HepG2 (cell line): ENCODE measurements around the gene DHRS4L2. TPM values are rescaled to one million over a fixed set of nuclear protein-coding genes. Genes with fewer than 3 reads are reported as not detected.
A peak's percentile ranks its signal among the peaks of the same experiment; 100 is the strongest.

Experiments used
- CCDC6 ChIP-seq: sonication (generic); formaldehyde crosslinking; IDR thresholded peaks from 2 replicates; pipeline ENCODE4 v1.8.1; 2022; ENCODE audit warnings: mild to moderate bottlenecking, missing genetic modification reagents, moderate library complexity
- CSRNP1 ChIP-seq: sonication (generic); formaldehyde crosslinking; IDR thresholded peaks from 2 replicates; pipeline ENCODE4 v1.8.1; 2023; ENCODE audit warnings: mild to moderate bottlenecking, missing genetic modification reagents
- EZH2 ChIP-seq: conservative IDR thresholded peaks from 2 replicates; pipeline ENCODE4 v1.6.1; 2012; ENCODE audit warnings: mild to moderate bottlenecking, low read depth, low read length, moderate library complexity
- MYPOP ChIP-seq: sonication (generic); formaldehyde crosslinking; IDR thresholded peaks from 2 replicates; pipeline ENCODE4 v1.8.1; 2023; ENCODE audit warnings: mild to moderate bottlenecking, moderate library complexity, missing genetic modification reagents
- NFE2L1 ChIP-seq: sonication (generic); formaldehyde crosslinking; IDR thresholded peaks from 2 replicates; pipeline ENCODE4 v1.4.0; 2020; ENCODE audit warnings: missing genetic modification reagents, mild to moderate bottlenecking, borderline replicate concordance
- NFIB ChIP-seq: sonication (generic); formaldehyde crosslinking; IDR thresholded peaks from 2 replicates; pipeline ENCODE4 v1.9.0; 2021; ENCODE audit warnings: missing genetic modification reagents, mild to moderate bottlenecking, borderline replicate concordance
- SATB2 ChIP-seq: sonication (generic); formaldehyde crosslinking; IDR thresholded peaks from 2 replicates; pipeline ENCODE4 v1.5.0; 2020; ENCODE audit warnings: missing genetic modification reagents
- THAP7 ChIP-seq: sonication (generic); formaldehyde crosslinking; IDR thresholded peaks from 2 replicates; pipeline ENCODE4 v1.8.1; 2023; ENCODE audit warnings: mild to moderate bottlenecking, missing genetic modification reagents
- ZBTB21 ChIP-seq: sonication (generic); formaldehyde crosslinking; IDR thresholded peaks from 2 replicates; pipeline ENCODE4 v1.4.0; 2020; ENCODE audit warnings: missing genetic modification reagents
- ZHX2 ChIP-seq, 2 experiments: sonication (generic) in 1 of 2; formaldehyde crosslinking in 1 of 2; IDR thresholded peaks; 2 replicates each; pipeline versions ENCODE4 v1.6.1 to v1.9.0; 2014 to 2022; ENCODE audit warnings: antibody characterized with exemption in 1 of 2, borderline replicate concordance in 1 of 2, inconsistent platforms in 1 of 2, low read depth in 1 of 2, missing genetic modification reagents in 1 of 2
- ZNF143 ChIP-seq: sonication (generic); formaldehyde crosslinking; IDR thresholded peaks from 2 replicates; pipeline ENCODE4 v1.4.0; 2020; ENCODE audit warnings: missing genetic modification reagents
- ZNF256 ChIP-seq: sonication (generic); formaldehyde crosslinking; conservative IDR thresholded peaks from 2 replicates; pipeline ENCODE4 v1.4.0; 2020; ENCODE audit warnings: missing genetic modification reagents
- ZNF329 ChIP-seq: sonication (generic); formaldehyde crosslinking; IDR thresholded peaks from 2 replicates; pipeline ENCODE4 v1.9.0; 2021; ENCODE audit warnings: low read depth, mild to moderate bottlenecking, missing genetic modification reagents
- ZNF383 ChIP-seq: sonication (generic); formaldehyde crosslinking; IDR thresholded peaks from 2 replicates; pipeline ENCODE4 v1.4.0; 2020; ENCODE audit warnings: missing genetic modification reagents, mild to moderate bottlenecking, borderline replicate concordance
- ZNF513 ChIP-seq: sonication (generic); formaldehyde crosslinking; conservative IDR thresholded peaks from 2 replicates; pipeline ENCODE4 v1.5.0; 2020; ENCODE audit warnings: missing genetic modification reagents
- ZNF878 ChIP-seq: sonication (generic); formaldehyde crosslinking; IDR thresholded peaks from 2 replicates; pipeline ENCODE4 v1.8.1; 2023; ENCODE audit warnings: mild to moderate bottlenecking, missing genetic modification reagents, moderate library complexity
- polyA plus RNA-seq, 8 experiments: library from polyadenylated mRNA; depleted of rRNA in 3 of 8; stranded (reverse) in 7 of 8; unstranded in 1 of 8; fragments of >200 nt; fragmentation: Illumina TruSeq in 4 of 8; extraction: Trizol in 4 of 8; gene quantifications; 2 replicates each; pipeline versions ENCODE4 v1.2.1 to v1.2.3, GENCODE V29; 2011 to 2016; ENCODE audit warnings: low read depth in 4 of 8, missing spikeins in 1 of 8, mixed read lengths in 1 of 8; ENCODE audit not compliant: insufficient read depth in 1 of 8
- total RNA-seq, 5 experiments: library from RNA; depleted of rRNA; stranded (reverse); fragments of >200 nt; fragmentation: Illumina TruSeq; extraction: Trizol; gene quantifications; 2 replicates each; pipeline ENCODE4 v1.2.3, GENCODE V29; 2016; ENCODE audit warnings: low read depth in 1 of 5

Gene DHRS4L2
- total and polyA plus RNA-seq, 2 of the 13 experiments (the other 11 are each of a cell fraction or from before 2014, with no cell fraction given): 24.7 to 38.2 TPM

GRCh38 chr14:24051789-24052655 is 63.3 kb downstream of the DHRS4L2 start, which contains the start of gene CARMIL3 (continued):
- TF ChIP-seq SATB2 (CRISPR knock-in tag) (no peak; the same call in 1 of the 2 replicates), NFE2L1 (CRISPR knock-in tag) (peak; percentile 79), EZH2 (peak; percentile 43; the same call in 1 of the 2 replicates), CSRNP1 (CRISPR knock-in tag) (peak; percentile 40; the same call in 1 of the 2 replicates), NFIB (CRISPR knock-in tag) (no peak), THAP7 (CRISPR knock-in tag) (0 out of 2 replicates have a peak, but pooled peaks have one; percentile 5), ZHX2 (IDR thresholded peaks at IDR 0.05; ENCODE audit: low read depth) (peak; percentile 69), ZHX2 (CRISPR knock-in tag; IDR thresholded peaks at IDR 0.05; ENCODE audit: borderline replicate concordance) (no peak; the same call in 1 of the 2 replicates), ZNF878 (CRISPR knock-in tag) (no peak), ZBTB21 (peak; percentile 58; the same call in 1 of the 2 replicates), MYPOP (CRISPR knock-in tag) (no peak), ZNF513 (no peak), ZNF329 (CRISPR knock-in tag) (0 out of 2 replicates have a peak, but pooled peaks have one; percentile 81), ZNF256 (peak; percentile 77; the same call in 1 of the 2 replicates), ZNF383 (CRISPR knock-in tag) (no peak), CCDC6 (no peak), ZNF143 (peak; percentile 40; the same call in 1 of the 2 replicates)
